ENCODE data around the gene BRD2. TPM values are rescaled to one million over a fixed set of nuclear protein-coding genes. Genes with fewer than 3 reads are reported as not detected.

The BRD2 gene
- total RNA-seq, 1 donor from 2014 or later, result 238 TPM

DNA sequence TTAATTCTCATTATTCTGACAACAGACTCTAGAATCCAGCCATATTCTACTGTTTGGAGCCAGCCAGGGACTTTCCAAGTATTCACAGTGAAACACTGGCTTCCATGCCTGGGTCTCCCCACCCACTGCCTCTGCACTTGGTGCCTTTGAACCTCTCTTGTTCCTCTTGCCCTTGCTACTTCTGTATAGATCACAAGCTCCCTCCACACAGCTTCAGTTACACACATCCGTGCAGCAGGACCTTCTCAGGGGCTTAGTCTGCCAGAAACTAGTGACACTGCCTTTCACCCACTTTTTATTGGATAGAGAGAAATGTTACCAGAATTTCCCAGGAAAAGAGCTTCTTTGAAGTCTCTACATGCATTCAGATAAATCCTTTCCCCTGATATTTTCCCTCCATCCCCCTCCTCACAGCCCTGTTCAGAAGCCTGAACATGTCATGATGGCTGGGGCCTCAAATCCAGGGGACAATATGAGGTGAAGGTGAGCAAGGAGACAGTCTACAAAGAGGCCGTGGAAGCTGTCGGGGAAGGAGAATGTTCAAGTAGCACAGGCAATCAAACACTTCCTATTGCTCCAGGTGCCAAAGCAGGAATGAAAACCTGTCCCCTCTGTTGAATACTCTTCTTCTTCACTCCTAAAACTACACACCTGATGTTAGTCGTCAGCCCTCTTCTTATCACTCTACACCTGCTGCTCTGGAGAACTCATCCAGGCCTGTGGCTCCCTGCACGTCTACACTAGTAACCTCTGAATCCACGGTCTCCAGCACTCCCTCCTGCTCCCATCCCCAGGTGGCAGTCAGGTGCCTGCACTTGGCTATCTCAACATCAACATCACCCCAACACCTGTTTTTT, 61.2 kb downstream of the BRD2 start:
- Mint-ChIP-seq H3K4me1 (ENCODE audit: low read depth) (no peaks in the 10 kb centered on the region), H3K27ac (no peak overlapping the region), H3K36me3 (ENCODE audit: insufficient read depth) (no peaks in the 10 kb centered on the region), H3K27me3 (peaks cover 26% of the 10 kb centered on the region), H3K4me3 (ENCODE audit: low read depth) (no peak overlapping the region), H3K9me3 (ENCODE audit: low read depth) (no peaks in the 10 kb centered on the region)
- TF ChIP-seq CTCF (IDR thresholded peaks at IDR 0.05; ENCODE audit: unreplicated experiment), result no peak
- no peak for DNase-seq (ENCODE audit: low spot score, unreplicated experiment)

- Mint-ChIP-seq H3K27me3 (peaks cover 26% of the 10 kb centered on the region), H3K27ac (no peak overlapping the region), H3K9me3 (ENCODE audit: low read depth) (peaks cover 4% of the 10 kb centered on the region), H3K36me3 (ENCODE audit: insufficient read depth) (no peaks in the 10 kb centered on the region), H3K4me3 (ENCODE audit: low read depth) (no peak overlapping the region), H3K4me1 (ENCODE audit: low read depth) (no peaks in the 10 kb centered on the region)
- TF ChIP-seq CTCF (IDR thresholded peaks at IDR 0.05; ENCODE audit: unreplicated experiment), result no peak
- no peak for DNase-seq (ENCODE audit: low spot score, unreplicated experiment)
Observed at GRCh38 chr6:33030245-33030644, 61.9 kb downstream of the BRD2 start.

Other genes starting within 250 kb of the BRD2 start
- 0.44 and 0.79 TPM in 2 replicates for gene HLA-DQA2, start 227.2 kb upstream of the BRD2 start, total RNA-seq
- gene HLA-DQB2, start 205.1 kb upstream of the BRD2 start, total RNA-seq, result not detected in 2 replicates
- not detected in 2 replicates for gene HLA-DOB, start 151.6 kb upstream of the BRD2 start, total RNA-seq
- 2.0 and 5.1 TPM in 2 replicates for gene TAP2, start 129.9 kb upstream of the BRD2 start, total RNA-seq
- 0.29 TPM in 1 of 2 replicates, not detected in the other for gene PSMB8, start 124.5 kb upstream of the BRD2 start, total RNA-seq
- 0.50 and 1.1 TPM in 2 replicates for gene TAP1, start 114.9 kb upstream of the BRD2 start, total RNA-seq
- not detected in 2 replicates for gene PSMB9, start 114.4 kb upstream of the BRD2 start, total RNA-seq
- gene HLA-DMB, start 27.6 kb upstream of the BRD2 start, total RNA-seq, result 1.1 and 1.8 TPM in 2 replicates
- 3.3 and 3.4 TPM in 2 replicates for gene HLA-DMA, start 15.5 kb upstream of the BRD2 start, total RNA-seq
- gene HLA-DOA, start 41.0 kb downstream of the BRD2 start, total RNA-seq, result 4.1 and 5.6 TPM in 2 replicates
- 0.89 and 1.8 TPM in 2 replicates for gene HLA-DPA1, start 105.1 kb downstream of the BRD2 start, total RNA-seq
- 13.5 and 17.9 TPM in 2 replicates for gene HLA-DPB1, start 107.4 kb downstream of the BRD2 start, total RNA-seq
- gene COL11A2, start 223.9 kb downstream of the BRD2 start, total RNA-seq, result 4.3 and 5.3 TPM in 2 replicates
- 44.3 and 47.1 TPM in 2 replicates for gene RXRB, start 232.1 kb downstream of the BRD2 start, total RNA-seq
- 108 and 109 TPM in 2 replicates for gene SLC39A7, start 232.3 kb downstream of the BRD2 start, total RNA-seq
- 7.0 and 9.2 TPM in 2 replicates for gene HSD17B8, start 236.1 kb downstream of the BRD2 start, total RNA-seq
- 56.2 and 62.4 TPM in 2 replicates for gene RING1, start 239.9 kb downstream of the BRD2 start, total RNA-seq

All from progenitor cell of endocrine pancreas (in vitro differentiated cells).